Measurements from ENCODE around the gene NAV2. TPM values are rescaled to one million over a fixed set of nuclear protein-coding genes. Genes with fewer than 3 reads are reported as not detected.

Gene NAV2
- total RNA-seq, 1 donor from 2014 or later: 40.6 TPM

DNA sequence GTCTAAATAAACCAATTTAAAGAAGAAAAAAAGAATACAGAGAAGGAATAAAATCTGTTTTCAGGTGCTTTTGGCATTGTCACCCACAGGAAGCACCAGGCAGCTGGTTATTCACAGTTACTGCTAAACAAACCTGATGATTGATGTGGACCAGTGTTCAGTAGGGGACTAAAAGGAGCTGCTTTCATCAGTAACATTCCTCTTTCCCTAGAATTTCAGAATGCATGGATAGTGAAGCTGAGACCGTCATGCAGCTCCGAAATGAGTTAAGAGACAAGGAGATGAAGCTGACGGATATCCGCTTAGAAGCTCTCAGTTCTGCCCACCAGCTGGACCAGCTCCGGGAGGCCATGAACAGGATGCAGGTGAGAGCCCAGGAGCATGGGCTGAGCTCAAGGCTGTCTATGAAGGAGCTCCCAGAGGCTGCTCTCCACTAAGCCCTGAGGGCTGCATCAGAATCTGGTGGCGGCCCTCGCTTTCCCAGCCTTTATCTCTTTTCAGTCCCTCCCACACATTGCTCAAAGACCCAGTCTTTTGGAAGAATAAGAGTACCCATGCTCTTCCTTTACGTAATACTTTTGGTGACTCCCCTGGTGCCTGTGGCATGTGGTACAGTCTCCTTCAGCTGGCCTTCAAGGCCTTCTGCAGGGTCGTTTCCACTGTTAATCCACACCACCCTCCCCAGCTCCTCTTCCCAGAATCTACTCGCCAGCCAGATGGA, 378.2 kb downstream of the NAV2 start:
- no peak for DNase-seq (ENCODE audit: extremely low read depth, low read depth, low spot score)

DNA sequence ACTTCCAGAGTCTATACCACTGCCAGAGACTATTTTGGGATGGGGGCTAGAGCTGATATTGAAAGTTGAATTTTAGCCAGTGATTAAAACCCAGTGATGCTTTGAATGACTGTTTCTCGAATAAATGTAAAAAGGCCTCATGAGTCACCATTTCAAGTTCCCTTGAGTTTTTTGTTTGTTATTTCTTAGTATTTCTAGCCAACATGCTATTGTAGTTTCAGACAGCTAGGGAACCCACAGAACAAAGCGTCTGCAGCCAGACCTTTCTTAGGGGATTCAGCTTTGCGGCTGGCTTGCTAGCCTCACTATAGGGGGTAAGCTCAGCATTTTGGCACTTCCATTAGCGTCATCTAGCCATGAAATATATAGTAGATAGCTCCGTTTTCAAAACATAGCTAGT, 381.1 kb downstream of the NAV2 start:
- no peak for DNase-seq (ENCODE audit: extremely low read depth, low read depth, low spot score)

DNA sequence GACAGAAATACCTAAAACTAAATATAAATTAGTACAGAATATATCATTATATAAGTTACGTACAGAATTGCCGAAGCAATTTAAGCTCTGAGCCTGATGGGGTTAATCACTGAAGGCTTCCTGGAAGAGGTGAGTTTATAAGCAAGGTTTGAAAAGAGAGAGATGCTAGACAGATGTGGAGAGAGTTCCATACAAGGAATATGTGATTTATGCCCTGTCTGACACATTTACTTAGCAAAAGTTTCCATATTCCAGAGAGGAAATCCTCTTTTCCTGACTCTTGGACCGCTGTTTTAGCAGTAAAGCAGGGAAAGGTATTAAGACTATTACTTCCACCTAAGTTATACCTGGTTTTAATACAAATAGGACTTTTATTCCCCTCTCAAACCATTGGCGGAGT, 382.6 kb downstream of the NAV2 start:
- no peak for DNase-seq (ENCODE audit: extremely low read depth, low read depth, low spot score)

DNA sequence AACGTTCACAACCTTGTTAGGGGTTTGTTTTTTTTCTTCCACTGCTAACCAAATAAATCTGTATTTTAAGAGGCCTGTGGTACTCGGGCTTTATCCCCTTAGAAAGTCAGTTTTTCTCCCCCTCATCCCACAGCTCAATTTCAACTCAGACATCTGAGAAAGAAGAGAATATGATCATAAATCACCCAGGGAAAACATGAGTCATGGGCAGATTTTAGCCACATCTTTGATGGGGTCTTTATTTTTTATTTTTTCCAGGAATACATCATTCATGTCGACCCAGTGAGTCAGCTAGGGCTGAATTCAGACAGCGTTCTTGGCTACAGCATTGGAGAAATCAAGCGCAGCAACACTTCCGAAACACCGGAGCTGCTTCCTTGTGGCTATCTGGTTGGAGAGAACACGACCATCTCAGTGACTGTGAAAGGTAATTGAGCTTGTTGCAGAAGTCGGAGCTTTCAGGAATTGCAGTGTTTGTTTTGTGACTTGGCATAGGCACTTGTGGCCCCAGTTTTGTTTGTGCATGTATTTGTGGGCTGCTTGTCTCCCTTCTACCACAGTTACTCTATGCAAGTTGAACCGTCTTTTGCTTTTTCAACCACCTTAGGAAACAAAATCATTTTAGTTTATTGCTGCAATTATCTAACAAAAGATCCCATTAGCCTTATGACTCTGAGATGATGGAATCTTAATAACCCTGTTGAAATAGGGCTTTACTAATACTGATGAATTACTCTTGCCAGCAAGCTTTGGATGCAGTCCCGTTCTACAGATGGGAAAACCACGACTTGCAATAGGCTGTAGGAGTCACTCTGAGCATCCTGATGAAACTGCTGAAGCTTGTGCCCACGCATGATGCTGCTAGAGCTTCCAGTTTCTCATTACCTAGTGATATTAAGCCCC, 384.9 kb downstream of the NAV2 start:
- peak; percentile 93 for DNase-seq (ENCODE audit: extremely low read depth, low read depth, low spot score)

DNA sequence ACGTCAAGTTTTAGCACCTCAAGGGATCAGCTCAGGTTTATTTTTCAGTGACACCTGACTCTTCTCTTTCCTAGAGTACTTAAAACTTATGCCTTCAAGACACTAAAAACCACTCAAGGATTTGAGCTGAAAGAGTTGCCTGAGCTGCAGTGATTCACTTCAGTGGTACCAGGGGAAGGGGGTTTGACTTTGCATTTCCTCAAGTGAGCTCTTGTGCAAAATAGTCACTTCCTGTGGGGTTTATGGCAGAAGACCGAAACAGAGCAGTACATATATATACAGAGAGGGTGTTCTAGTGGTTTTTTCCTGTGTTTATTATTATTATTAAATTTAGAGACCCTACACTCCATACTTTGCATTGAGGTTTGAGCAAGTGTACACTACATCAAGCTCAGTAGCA, 386.9 kb downstream of the NAV2 start:
- DNase-seq (ENCODE audit: extremely low read depth, low read depth, low spot score): no peak

DNA sequence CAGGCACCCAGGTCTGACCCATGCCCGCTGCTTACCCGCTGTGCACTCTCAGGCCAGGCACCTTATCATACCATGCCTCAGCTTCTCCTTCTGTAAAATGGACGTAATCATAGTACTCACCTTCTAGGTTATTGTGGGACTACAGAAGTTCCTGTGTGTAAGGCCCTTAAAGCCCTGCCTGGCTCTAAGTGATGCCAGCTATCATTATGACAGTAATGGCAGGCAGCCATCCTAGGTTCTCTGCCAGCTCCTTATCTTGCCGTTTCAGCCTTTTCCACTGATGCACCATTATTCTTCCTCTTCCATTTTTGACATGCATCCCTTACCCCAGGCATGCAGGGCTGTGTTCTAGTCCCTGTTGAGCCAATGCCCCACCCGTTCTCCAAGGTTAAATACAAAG, 389.8 kb downstream of the NAV2 start:
- no peak for DNase-seq (ENCODE audit: extremely low read depth, low read depth, low spot score)

DNA sequence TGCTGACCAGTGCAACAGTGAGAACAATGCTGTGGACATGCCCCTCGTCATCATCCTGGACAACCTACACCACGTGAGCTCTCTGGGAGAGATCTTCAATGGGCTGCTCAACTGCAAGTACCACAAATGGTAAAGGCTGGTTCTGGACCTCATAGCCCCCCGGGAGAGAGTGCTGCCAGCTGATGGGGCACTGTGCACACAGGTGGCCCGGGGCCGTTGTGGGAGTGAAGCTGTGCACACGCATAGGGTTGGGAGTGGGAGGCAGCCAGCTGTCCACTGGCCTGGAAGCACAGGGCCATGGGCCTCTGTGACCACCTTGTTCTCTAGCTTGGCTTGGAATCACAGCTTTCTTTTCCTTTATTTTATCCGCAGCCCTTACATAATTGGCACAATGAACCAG, 390.6 kb downstream of the NAV2 start:
- DNase-seq (ENCODE audit: extremely low read depth, low read depth, low spot score): no peak

DNA sequence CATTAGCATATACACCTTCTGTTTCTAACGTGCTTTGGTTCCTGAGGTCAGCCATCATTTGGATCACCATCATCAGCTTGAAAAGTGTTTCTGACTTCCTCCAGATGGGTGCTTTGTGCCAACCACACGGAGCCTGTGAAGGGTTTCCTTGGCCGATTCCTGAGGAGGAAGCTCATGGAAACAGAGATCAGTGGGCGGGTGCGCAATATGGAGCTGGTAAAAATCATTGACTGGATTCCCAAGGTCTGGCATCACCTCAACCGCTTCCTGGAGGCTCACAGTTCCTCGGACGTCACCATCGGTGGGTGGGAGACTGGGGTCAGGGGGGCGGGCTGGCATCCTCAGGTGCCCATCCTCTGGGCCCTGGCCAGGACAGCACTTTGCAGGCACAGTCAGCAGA, 392.8 kb downstream of the NAV2 start:
- no peak for DNase-seq (ENCODE audit: extremely low read depth, low read depth, low spot score)

DNA sequence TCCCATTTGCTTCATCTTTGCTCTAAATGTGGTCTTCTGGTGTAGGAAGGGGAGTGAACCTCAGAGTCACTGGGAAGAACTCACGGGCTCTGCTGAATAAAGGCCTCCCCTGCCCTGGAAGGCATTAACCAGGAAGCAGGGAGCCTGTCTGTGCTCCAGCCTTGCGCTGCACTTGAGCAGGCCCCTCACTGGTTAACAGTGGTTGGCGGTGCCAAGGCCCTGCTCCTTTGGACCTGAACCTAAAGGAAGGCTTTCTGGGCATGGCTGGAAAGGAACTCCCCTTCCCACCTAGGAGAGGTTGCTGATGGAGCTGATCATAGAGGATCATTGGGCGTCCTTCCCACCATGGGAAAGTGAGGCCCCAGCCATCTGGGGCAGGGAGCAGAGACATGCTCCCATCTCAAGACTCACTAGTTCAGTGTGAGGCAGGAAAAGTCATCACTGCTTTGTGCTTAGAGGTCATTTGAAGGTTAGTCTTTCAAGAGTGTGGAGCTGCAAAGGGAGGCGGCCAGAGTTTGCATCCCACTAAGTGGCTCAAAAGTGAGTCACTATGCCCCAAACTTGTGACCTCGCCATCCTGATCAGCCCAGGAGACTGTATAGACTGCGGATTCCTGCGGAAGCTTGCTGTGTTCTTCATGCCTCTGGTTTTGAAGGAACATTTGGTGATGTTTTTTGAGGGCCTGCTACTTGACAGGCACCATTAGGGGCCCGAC, 397.3 kb downstream of the NAV2 start:
- no peak for DNase-seq (ENCODE audit: extremely low read depth, low read depth, low spot score)

DNA sequence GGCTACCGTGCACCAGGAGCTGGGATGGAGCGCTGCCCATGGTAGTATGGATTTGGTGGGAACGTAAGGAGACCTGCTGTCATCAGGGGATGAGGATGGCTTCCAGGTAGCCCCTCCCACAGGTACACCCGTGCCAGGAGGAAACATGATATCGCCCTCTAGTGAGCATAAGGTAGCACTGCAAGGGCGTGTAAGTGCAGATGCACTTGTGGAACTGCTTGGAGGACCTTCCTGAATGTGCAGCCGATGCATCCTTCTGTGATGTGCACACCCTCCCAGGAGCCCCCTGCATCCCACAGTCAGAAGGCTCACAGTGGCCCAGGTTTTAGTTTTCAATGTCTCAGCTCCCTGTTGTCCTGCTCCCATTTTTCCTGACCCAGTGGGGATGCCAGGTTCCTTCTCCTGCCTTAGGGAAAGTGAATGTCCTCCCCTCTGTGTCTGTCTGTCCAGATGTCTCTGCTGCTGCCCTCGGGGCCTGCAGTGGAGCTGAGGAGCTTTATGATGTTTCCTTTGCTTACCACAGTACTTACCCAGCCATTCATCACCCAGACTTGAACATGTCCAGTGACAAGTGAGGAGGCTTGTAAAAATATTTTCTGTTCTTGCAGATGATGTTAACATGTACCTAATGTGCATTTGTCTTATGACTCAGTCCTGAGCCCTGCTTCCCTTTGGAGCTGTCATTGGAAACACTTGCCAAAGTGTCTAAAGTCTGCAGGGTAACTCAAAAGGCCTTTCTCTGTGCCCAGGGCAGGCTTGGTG, 398.5 kb downstream of the NAV2 start:
- no peak for DNase-seq (ENCODE audit: extremely low read depth, low read depth, low spot score)

DNA sequence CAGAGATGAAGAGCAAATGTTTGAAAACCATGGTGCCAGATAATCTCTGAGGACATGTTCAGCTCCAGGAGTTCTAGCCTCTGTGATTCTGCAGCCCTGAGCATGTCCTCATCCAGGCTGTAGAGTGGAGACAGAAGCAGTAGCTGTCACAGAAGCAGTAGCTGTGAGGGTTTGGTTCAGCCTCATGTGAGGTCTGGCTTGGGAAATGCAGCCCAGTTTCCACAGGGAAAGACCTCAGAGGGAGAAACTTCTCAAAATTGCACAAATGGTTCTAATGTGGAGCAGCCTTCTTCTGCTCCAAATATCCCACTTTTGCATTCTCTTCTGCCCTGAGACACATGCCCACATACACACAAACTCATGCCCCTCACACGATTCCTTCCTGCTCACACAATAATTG, 399.2 kb downstream of the NAV2 start:
- no peak for DNase-seq (ENCODE audit: extremely low read depth, low read depth, low spot score)

DNA sequence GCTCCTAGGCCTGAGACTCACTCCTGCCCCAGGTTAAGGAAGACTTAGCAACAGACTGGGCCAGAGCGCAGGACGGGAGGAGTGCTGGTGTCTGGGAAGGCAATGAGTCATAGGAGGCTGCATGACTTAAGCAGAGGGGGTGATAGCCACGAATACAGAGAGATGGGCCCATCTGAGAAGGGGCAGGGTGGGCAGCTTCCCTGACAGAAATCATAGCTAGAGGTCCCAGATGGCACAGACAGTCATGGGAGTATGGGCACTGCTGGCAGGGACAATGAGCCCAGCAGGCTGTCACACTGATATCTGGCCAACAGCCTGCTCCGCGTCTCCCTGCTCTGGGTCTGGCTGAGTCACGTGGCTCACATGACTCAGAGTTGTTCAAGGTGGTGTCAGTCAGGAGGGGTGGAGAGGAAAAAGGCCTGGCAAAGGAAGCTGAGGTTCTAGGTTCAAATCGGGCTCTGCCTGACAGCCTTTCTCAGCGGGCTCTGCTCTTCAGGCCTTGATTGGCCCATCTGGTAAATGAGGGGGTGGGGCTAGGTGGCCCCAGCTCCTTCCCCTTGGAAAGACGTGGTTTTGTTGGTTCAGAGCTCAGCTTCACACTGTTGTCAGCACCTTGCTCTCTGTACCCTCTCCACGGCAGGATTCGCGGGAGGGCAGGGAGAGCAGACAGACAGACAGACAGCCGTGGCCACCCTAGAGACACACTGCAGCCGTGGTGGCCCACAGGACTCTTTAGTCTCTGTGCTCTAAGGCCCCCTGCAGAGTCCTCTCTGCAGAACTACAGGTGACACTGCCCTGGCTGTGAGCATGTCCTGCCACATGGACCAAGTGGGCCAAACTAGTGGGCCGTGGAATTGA, 399.9 kb downstream of the NAV2 start:
- peak; percentile 85 for DNase-seq (ENCODE audit: extremely low read depth, low read depth, low spot score)

DNA sequence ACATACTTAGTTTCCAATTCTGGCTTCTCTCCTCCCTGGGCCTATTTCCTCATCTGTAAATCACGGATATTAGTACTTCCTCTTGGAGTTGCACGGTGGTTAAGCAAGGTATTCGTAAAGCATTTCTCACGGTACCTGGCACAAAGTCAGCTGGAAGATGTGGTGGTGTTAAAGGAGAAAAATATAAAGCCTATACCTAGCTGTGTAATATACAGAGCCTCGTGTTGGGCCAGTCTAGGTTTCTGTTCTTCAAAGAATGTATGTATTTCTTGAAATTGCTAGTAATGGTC, 400.5 kb downstream of the NAV2 start:
- no peak for DNase-seq (ENCODE audit: extremely low read depth, low read depth, low spot score)

DNA sequence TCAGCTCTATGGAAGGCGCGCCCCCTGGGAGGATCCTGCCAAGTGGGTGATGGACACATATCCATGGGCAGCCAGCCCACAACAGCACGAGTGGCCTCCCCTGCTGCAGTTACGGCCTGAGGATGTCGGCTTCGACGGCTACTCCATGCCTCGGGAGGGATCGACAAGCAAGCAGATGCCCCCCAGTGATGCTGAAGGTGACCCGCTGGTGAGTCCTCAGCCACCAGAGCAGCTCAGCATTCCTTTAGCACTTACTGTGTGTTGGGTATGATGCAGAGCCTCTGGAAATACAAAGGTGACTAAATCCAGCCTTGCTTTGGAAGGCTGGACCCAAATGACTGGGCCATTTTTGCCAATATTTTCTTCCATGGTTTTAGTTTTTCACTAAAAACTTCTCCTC, 402.0 kb downstream of the NAV2 start:
- no peak for DNase-seq (ENCODE audit: extremely low read depth, low read depth, low spot score)

DNA sequence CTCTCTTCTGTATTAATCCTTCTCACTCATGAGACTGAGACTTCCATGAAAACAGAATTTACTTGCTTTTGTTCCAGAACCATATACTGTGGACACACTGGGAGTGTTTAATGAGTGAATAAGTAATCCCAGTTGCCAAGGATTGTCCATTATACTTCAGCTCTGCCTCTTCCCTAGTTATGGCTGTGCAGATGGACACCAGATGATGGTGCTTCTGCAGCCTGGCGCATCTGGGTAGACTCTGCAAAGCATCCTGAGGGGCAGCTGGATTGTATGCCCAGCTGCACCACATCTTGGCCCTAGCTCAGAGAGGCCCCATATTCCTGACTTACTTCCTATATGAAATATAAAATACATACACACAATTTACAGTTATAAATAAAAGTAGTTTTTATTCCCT, 404.2 kb downstream of the NAV2 start:
- no peak for DNase-seq (ENCODE audit: extremely low read depth, low read depth, low spot score)

DNA sequence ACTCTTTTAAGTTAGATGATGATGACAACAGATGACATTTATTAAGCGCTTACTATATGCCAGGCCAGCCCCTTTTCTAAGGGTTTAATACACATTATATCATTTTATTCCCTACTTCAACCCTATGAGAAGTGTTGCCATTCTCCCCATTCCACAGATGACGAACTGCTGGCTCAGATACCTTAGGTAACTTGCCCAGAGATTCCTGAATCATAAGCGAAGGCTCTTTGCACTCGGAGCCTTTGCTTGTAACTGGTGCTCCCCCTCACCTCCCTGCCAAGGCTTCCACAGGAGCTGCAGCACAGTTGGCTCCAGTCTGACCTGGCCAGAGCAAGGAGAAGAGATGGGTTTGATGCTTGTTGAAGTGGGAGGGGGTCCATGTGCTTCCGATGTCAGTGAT, 404.7 kb downstream of the NAV2 start:
- DNase-seq (ENCODE audit: extremely low read depth, low read depth, low spot score): no peak

DNA sequence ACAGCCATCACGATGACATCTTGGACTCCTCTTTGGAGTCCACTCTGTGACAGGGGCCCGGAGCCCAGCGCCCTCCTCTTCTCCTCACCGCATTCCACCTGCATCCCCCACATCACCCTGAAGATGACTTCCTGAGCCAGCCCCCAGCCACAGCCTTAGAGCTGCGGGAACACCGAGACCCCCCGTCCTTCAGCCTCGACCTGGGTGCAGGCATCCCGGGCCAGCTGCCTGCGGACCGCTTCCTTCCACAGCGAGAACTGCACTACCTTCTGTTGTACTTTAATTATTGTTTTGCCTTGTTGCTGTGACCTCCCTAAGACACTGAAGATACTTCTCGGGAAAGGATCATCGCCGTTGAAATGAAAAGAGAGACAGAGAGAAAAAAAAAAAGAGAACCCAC, 405.6 kb downstream of the NAV2 start:
- DNase-seq (ENCODE audit: extremely low read depth, low read depth, low spot score): no peak

DNA sequence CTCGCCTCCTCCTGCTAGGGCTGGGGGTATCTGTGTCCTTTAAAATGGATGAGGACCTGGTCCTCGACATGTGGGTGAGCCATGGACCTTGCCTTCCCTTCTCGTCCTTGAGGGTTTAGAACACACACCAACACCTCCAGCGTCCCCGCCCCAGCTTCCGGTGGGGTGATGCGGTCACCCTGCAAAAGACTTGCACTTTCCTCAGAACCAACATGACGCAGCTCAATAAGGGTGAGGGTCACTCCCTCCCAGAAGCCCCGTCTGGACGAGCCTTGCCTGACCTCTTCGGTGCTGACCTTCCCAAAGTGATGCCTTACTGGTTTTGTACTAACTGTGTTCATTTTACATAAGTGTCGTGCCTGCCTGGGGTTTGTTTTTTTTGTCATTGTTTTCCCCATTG, 406.7 kb downstream of the NAV2 start:
- no peak for DNase-seq (ENCODE audit: extremely low read depth, low read depth, low spot score)

DNA sequence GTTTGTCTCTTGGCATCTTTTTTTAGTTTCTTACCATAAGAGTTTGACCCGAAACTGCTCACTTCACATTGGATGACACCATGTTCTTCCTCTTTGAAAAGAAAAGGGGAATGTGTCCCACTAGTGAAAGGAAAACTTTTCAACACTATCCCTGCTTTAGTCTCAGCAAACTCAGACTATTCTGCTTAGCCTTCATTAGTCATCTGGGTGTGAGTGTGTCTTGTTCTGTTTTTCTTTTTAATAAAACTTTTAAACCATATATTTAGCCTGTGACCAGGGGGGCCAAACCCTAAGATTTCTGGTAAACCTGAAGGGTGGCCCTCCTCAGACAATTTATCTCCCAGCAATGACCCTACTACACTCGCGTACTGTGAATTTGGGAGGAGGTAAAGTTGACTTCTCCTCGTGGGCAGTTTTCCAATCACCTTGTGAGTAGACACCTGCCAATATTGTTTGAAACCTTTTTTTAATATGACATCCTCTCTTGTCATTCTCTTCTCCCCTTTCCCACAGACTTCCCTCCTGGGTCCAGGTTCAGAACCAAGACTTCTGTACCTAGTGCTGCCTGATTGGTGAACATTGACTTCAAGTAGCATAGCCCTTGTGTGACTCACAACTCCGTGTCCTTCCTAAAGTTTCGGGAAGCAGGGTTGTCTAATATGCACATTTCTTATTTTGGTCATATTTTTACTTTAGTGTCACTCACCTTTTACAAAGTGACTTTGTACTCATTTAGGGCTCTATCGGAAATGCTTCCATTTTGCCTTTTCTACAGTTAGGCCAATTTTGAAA, 407.7 kb downstream of the NAV2 start:
- DNase-seq (ENCODE audit: extremely low read depth, low read depth, low spot score): no peak
